LHCN-M2 (cell line): ENCODE measurements around the gene RMI1. TPM values are rescaled to one million over a fixed set of nuclear protein-coding genes. Genes with fewer than 3 reads are reported as not detected.
"Not testable (repeated sequence)": the region's sequence is repeated elsewhere in the genome, so short reads cannot be mapped to it uniquely, and the experiment has no call there.

Experiments
- DNase-seq: peaks from one replicate; pipeline ENCODE4 v3.0.0-alpha.2; 2012; ENCODE audit warnings: low read depth
- total RNA-seq: library from RNA; depleted of rRNA; stranded (reverse); fragments of >200 nt; gene quantifications from 2 replicates; pipeline ENCODE4 v1.2.3, GENCODE V29; 2014; rRNA removed

Gene RMI1
- total RNA-seq, 1 experiment from 2014 or later: 11.1 TPM

DNA sequence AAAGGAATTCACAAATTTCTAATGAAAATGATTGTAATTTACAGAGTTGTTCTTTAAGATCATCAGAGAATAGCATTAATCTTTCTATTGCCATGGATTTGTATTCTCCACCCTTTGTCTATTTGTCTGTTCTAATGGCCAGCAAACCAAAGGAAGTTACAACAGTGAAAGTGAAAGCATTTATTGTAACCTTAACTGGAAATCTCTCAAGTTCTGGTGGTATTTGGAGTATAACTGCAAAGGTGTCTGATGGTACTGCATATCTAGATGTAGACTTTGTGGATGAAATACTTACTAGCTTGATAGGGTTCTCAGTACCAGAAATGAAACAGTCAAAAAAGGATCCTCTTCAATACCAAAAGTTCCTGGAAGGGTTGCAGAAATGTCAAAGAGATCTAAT, 21.7 kb downstream of the RMI1 start:
- DNase-seq: no peak

- DNase-seq: no peak
Measured at GRCh38 chr9:84003246-84003645, 22.6 kb downstream of the RMI1 start.

DNA sequence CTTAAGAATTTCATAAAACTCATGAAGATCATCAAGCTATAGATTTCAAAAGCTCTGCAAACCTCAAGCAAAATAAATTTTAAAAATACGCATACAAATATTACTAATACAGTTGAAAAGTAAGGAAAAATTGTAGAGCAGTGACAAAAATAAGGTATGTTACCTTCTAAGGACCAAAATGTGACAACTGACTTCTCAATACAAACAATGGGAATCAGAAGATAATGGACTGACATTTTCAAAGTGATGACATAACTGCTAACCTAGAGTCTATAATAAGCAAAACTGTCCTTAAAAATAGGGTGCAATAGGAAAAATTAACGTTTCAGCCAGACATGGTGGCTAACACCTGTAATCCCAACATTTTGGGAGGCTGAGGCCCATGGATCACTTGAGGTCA, 27.1 kb downstream of the RMI1 start:
- no peak for DNase-seq

DNA sequence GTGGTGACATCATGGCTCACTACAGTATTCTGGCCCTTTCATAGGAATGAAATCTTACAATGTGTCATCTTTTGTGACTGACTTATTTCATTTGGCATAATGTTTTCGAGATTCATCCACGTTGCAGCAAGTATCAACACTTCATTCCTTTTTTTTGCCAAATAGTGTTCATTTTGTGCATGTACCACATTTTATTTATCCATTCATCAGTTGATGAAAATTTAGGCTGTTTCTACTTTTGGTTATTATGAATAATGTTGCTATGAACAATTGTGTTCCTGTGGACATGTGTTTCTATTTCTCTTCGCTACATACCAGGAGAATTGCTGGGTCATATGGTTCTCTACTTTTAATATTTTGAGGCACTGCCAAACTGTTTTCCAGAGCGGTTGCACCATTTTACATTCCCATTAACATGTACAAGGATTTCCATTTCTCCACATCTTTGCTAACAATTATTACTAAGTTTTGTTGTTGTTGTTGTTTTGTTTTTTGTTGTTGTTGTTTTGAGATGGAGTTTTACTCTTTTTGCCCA, 43.5 kb downstream of the RMI1 start:
- DNase-seq: no peak

GRCh38 chr9:84027201-84027600, 46.6 kb downstream of the RMI1 start:
- DNase-seq: no peak

DNA sequence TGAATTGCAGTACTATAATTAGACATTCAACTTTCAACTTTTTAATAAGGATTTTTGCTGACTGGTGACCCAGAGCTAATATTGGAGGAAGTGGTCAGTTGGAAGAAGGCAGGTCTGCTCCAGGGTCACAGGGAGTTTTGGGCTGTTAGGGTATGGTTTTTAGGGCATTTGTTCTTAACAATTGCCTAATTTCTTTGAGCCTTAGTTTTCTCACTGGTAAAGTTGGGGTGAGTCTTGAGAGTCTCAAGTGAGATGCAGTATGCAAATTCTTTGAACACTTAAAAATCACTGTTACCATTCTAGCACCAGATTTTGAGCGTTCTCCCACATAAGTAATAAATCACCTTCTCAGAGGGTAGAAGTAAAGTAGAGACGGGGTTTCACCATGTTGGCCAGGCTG, 50.9 kb downstream of the RMI1 start:
- DNase-seq: no peak

- DNase-seq: not testable (repeated sequence)
Measured at GRCh38 chr9:84041857-84042256, 61.3 kb downstream of the RMI1 start.

- DNase-seq: no peak
Measured at GRCh38 chr9:84045481-84046097, 65.0 kb downstream of the RMI1 start.

Other genes starting within 250 kb of the RMI1 start
- gene GKAP1, start 163.0 kb upstream of the RMI1 start, total RNA-seq: 0.06 and 0.46 TPM in 2 replicates
- 0.80 and 0.96 TPM in 2 replicates for gene KIF27, start 59.4 kb upstream of the RMI1 start, total RNA-seq
- 641 and 719 TPM in 2 replicates for gene HNRNPK, start 590 bp upstream of the RMI1 start, total RNA-seq